ENCODE data around the gene CDCP1.

Gene CDCP1

GRCh38 chr3:45182915-45183871 is 37.0 kb upstream of the CDCP1 start:
- peaks cover 43% of the 10 kb centered on the region for H3K4me1 ChIP-seq (ENCODE audit: control insufficient read depth, insufficient read depth, low read length)
- no peaks in the 10 kb centered on the region for H3K27me3 ChIP-seq (ENCODE audit: control insufficient read depth, insufficient read depth, low read length)
- no peaks in the 10 kb centered on the region for H3K36me3 ChIP-seq (ENCODE audit: insufficient read depth, low read length)
- H3K4me2 ChIP-seq (ENCODE audit: low read length), result peak overlapping the region; percentile 62
- no peaks in the 10 kb centered on the region for H3K9me3 ChIP-seq (replicated peaks; ENCODE audit: low read length)
- peak overlapping the region; percentile 24 for H3K9ac ChIP-seq (ENCODE audit: low read depth, low read length)
- peak overlapping the region; percentile 47 for H3K4me3 ChIP-seq (ENCODE audit: low read length)

- H3K9me3 ChIP-seq (replicated peaks; ENCODE audit: low read length), result no peaks in the 10 kb centered on the region
- H3K9ac ChIP-seq (ENCODE audit: low read depth, low read length), result no peak overlapping the region
- no peaks in the 10 kb centered on the region for H3K36me3 ChIP-seq (ENCODE audit: insufficient read depth, low read length)
- no peak overlapping the region for H3K4me3 ChIP-seq (ENCODE audit: low read length)
- no peaks in the 10 kb centered on the region for H3K27me3 ChIP-seq (ENCODE audit: control insufficient read depth, insufficient read depth, low read length)
- peaks cover 50% of the 10 kb centered on the region for H3K4me1 ChIP-seq (ENCODE audit: control insufficient read depth, insufficient read depth, low read length)
- H3K4me2 ChIP-seq (ENCODE audit: low read length), result no peak overlapping the region
Observed at GRCh38 chr3:45181496-45181895, 35.3 kb upstream of the CDCP1 start.

GRCh38 chr3:45180899-45181298 is 34.7 kb upstream of the CDCP1 start:
- H3K9me3 ChIP-seq (replicated peaks; ENCODE audit: low read length), result no peaks in the 10 kb centered on the region
- no peak overlapping the region for H3K4me3 ChIP-seq (ENCODE audit: low read length)
- H3K9ac ChIP-seq (ENCODE audit: low read depth, low read length), result no peak overlapping the region
- H3K4me1 ChIP-seq (ENCODE audit: control insufficient read depth, insufficient read depth, low read length), result peaks cover 50% of the 10 kb centered on the region
- H3K27me3 ChIP-seq (ENCODE audit: control insufficient read depth, insufficient read depth, low read length), result no peaks in the 10 kb centered on the region
- no peaks in the 10 kb centered on the region for H3K36me3 ChIP-seq (ENCODE audit: insufficient read depth, low read length)
- no peak overlapping the region for H3K4me2 ChIP-seq (ENCODE audit: low read length)

GRCh38 chr3:45180051-45180450 is 33.9 kb upstream of the CDCP1 start:
- Histone ChIP-seq H3K36me3 (ENCODE audit: insufficient read depth, low read length) (no peaks in the 10 kb centered on the region), H3K9me3 (replicated peaks; ENCODE audit: low read length) (no peaks in the 10 kb centered on the region), H3K4me3 (ENCODE audit: low read length) (no peak overlapping the region), H3K4me2 (ENCODE audit: low read length) (no peak overlapping the region), H3K4me1 (ENCODE audit: control insufficient read depth, insufficient read depth, low read length) (peaks cover 50% of the 10 kb centered on the region), H3K27me3 (ENCODE audit: control insufficient read depth, insufficient read depth, low read length) (no peaks in the 10 kb centered on the region), H3K9ac (ENCODE audit: low read depth, low read length) (no peak overlapping the region)

GRCh38 chr3:45179163-45179562 is 33.0 kb upstream of the CDCP1 start:
- Histone ChIP-seq H3K27me3 (ENCODE audit: control insufficient read depth, insufficient read depth, low read length) (no peaks in the 10 kb centered on the region), H3K4me1 (ENCODE audit: control insufficient read depth, insufficient read depth, low read length) (peaks cover 47% of the 10 kb centered on the region), H3K9ac (ENCODE audit: low read depth, low read length) (no peak overlapping the region), H3K9me3 (replicated peaks; ENCODE audit: low read length) (no peaks in the 10 kb centered on the region), H3K4me2 (ENCODE audit: low read length) (no peak overlapping the region), H3K36me3 (ENCODE audit: insufficient read depth, low read length) (no peaks in the 10 kb centered on the region), H3K4me3 (ENCODE audit: low read length) (no peak overlapping the region)

GRCh38 chr3:45178183-45179023 is 32.2 kb upstream of the CDCP1 start:
- Histone ChIP-seq H3K36me3 (ENCODE audit: insufficient read depth, low read length) (no peaks in the 10 kb centered on the region), H3K9ac (ENCODE audit: low read depth, low read length) (peak overlapping the region; percentile 41), H3K4me3 (ENCODE audit: low read length) (no peak overlapping the region), H3K4me1 (ENCODE audit: control insufficient read depth, insufficient read depth, low read length) (peaks cover 41% of the 10 kb centered on the region), H3K4me2 (ENCODE audit: low read length) (peak overlapping the region; percentile 2), H3K27me3 (ENCODE audit: control insufficient read depth, insufficient read depth, low read length) (no peaks in the 10 kb centered on the region), H3K9me3 (replicated peaks; ENCODE audit: low read length) (no peaks in the 10 kb centered on the region)

GRCh38 chr3:45176912-45177311 is 30.7 kb upstream of the CDCP1 start:
- Histone ChIP-seq H3K4me3 (ENCODE audit: low read length) (no peak overlapping the region), H3K9me3 (replicated peaks; ENCODE audit: low read length) (no peaks in the 10 kb centered on the region), H3K4me2 (ENCODE audit: low read length) (no peak overlapping the region), H3K9ac (ENCODE audit: low read depth, low read length) (no peak overlapping the region), H3K4me1 (ENCODE audit: control insufficient read depth, insufficient read depth, low read length) (peaks cover 33% of the 10 kb centered on the region), H3K36me3 (ENCODE audit: insufficient read depth, low read length) (no peaks in the 10 kb centered on the region), H3K27me3 (ENCODE audit: control insufficient read depth, insufficient read depth, low read length) (no peaks in the 10 kb centered on the region)

- H3K27me3 ChIP-seq (ENCODE audit: control insufficient read depth, insufficient read depth, low read length), result no peaks in the 10 kb centered on the region
- H3K4me3 ChIP-seq (ENCODE audit: low read length), result no peak overlapping the region
- H3K9ac ChIP-seq (ENCODE audit: low read depth, low read length), result no peak overlapping the region
- peaks cover 32% of the 10 kb centered on the region for H3K4me1 ChIP-seq (ENCODE audit: control insufficient read depth, insufficient read depth, low read length)
- no peaks in the 10 kb centered on the region for H3K36me3 ChIP-seq (ENCODE audit: insufficient read depth, low read length)
- no peak overlapping the region for H3K4me2 ChIP-seq (ENCODE audit: low read length)
- H3K9me3 ChIP-seq (replicated peaks; ENCODE audit: low read length), result no peaks in the 10 kb centered on the region
Observed at GRCh38 chr3:45174234-45174633, 28.1 kb upstream of the CDCP1 start.

GRCh38 chr3:45173776-45174175 is 27.6 kb upstream of the CDCP1 start:
- no peaks in the 10 kb centered on the region for H3K9me3 ChIP-seq (replicated peaks; ENCODE audit: low read length)

GRCh38 chr3:45171283-45171682 is 25.1 kb upstream of the CDCP1 start:
- H3K4me2 ChIP-seq (ENCODE audit: low read length), result no peak overlapping the region
- H3K27me3 ChIP-seq (ENCODE audit: control insufficient read depth, insufficient read depth, low read length), result no peaks in the 10 kb centered on the region
- no peaks in the 10 kb centered on the region for H3K36me3 ChIP-seq (ENCODE audit: insufficient read depth, low read length)
- no peaks in the 10 kb centered on the region for H3K9me3 ChIP-seq (replicated peaks; ENCODE audit: low read length)
- H3K9ac ChIP-seq (ENCODE audit: low read depth, low read length), result no peak overlapping the region
- H3K4me3 ChIP-seq (ENCODE audit: low read length), result no peak overlapping the region
- peaks cover 39% of the 10 kb centered on the region for H3K4me1 ChIP-seq (ENCODE audit: control insufficient read depth, insufficient read depth, low read length)

More at GRCh38 chr3:45173776-45174175, 27.6 kb upstream of the CDCP1 start:
- Histone ChIP-seq H3K4me1 (ENCODE audit: control insufficient read depth, insufficient read depth, low read length) (peaks cover 29% of the 10 kb centered on the region), H3K9ac (ENCODE audit: low read depth, low read length) (no peak overlapping the region), H3K4me3 (ENCODE audit: low read length) (no peak overlapping the region), H3K4me2 (ENCODE audit: low read length) (no peak overlapping the region), H3K36me3 (ENCODE audit: insufficient read depth, low read length) (no peaks in the 10 kb centered on the region), H3K27me3 (ENCODE audit: control insufficient read depth, insufficient read depth, low read length) (no peaks in the 10 kb centered on the region)

GRCh38 chr3:45170096-45170495 is 23.9 kb upstream of the CDCP1 start:
- Histone ChIP-seq H3K4me2 (ENCODE audit: low read length) (peak overlapping the region; percentile 1), H3K27me3 (ENCODE audit: control insufficient read depth, insufficient read depth, low read length) (no peaks in the 10 kb centered on the region), H3K36me3 (ENCODE audit: insufficient read depth, low read length) (no peaks in the 10 kb centered on the region), H3K4me1 (ENCODE audit: control insufficient read depth, insufficient read depth, low read length) (peaks cover 40% of the 10 kb centered on the region), H3K9me3 (replicated peaks; ENCODE audit: low read length) (no peaks in the 10 kb centered on the region), H3K9ac (ENCODE audit: low read depth, low read length) (no peak overlapping the region), H3K4me3 (ENCODE audit: low read length) (no peak overlapping the region)

Measured in skeletal muscle satellite cell (primary cell).